GM12873 (cell line): ENCODE results near the gene CASK.

Source experiments
- CTCF ChIP-seq: IDR thresholded peaks from 2 replicates; pipeline ENCODE4 v1.5.1; 2012; ENCODE audit warnings: low read depth, mild to moderate bottlenecking, moderate library complexity, low read length, control low read depth; ENCODE audit not compliant: insufficient read depth; ENCODE audit errors: missing control alignments

The CASK gene

GRCh38 chrX:41711021-41711667, 212.2 kb downstream of the CASK start:
- TF ChIP-seq CTCF: no peak

GRCh38 chrX:41708486-41708885, 214.9 kb downstream of the CASK start:
- TF ChIP-seq CTCF: no peak

GRCh38 chrX:41707218-41707617, 216.1 kb downstream of the CASK start:
- no peak for TF ChIP-seq CTCF

GRCh38 chrX:41705680-41706374, 217.5 kb downstream of the CASK start:
- no peak for TF ChIP-seq CTCF

DNA sequence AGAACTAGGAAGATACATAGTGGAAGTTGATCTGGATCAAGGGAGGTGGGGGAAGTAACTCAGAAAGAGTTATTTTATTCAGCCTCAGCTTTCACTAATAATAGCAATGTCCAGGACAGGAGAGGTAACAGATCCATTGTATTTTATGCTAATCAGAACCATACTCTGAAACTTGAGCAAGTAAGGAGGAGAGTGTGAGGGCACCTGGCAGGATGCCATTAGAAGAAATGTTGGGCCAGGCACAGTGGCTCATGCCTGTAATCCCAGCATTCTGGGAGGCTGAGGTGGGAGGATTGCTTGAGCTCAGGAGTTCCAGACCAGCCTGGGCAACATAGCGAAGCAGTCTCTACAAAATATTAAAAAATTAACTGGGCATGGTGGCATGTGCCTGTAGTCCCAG, 218.3 kb downstream of the CASK start:
- no peak for TF ChIP-seq CTCF

- TF ChIP-seq CTCF: no peak
Observed at GRCh38 chrX:41703574-41704029, 219.8 kb downstream of the CASK start.

DNA sequence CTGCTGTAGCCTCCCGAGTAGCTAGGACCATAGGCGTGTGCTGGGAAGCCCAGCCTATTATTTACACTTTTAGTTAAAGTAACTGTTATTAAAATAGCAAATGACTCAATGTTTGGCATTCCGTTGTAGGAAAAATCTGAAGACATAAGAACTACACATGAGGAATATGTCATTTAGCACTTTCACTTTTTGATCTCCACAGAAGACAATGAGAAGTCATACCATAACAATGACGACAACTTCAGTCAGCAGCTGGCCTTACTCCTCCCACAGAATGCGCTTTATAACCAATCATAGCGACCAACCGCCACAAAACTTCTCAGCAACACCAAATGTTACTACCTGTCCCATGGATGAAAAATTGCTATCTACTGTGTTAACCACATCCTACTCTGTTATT, 227.9 kb downstream of the CASK start:
- TF ChIP-seq CTCF: no peak
